Mesenchymal stem cell (in vitro differentiated cells and primary cell): ENCODE results near the gene FSD1L.

ENCODE experiments used
- DNase-seq: peaks from one replicate; pipeline ENCODE4 v3.0.0-alpha.2; 2013
- H2AFZ ChIP-seq: one replicate; pipeline ENCODE4 v1.6.1; 2013; ENCODE audit warnings: low read depth, mild to moderate bottlenecking, control low read depth, inconsistent platforms, low read length, moderate library complexity
- H2AK5ac ChIP-seq: 2 replicates; pipeline ENCODE4 v1.6.1; 2013; ENCODE audit warnings: low read length, moderate library complexity, mild to moderate bottlenecking, inconsistent platforms; ENCODE audit not compliant: severe bottlenecking
- H2BK120ac ChIP-seq: one replicate; pipeline ENCODE4 v1.6.1; 2013; ENCODE audit warnings: low read depth, mild to moderate bottlenecking, inconsistent platforms, low read length, moderate library complexity
- H2BK12ac ChIP-seq, 2 experiments: one replicate each; pipeline ENCODE4 v1.6.1; 2013; ENCODE audit warnings: inconsistent platforms in 2 of 2, low read length in 2 of 2, mild to moderate bottlenecking in 2 of 2, moderate library complexity in 2 of 2, control low read depth in 1 of 2
- H2BK15ac ChIP-seq: one replicate; pipeline ENCODE4 v1.6.1; 2013; ENCODE audit warnings: mild to moderate bottlenecking, low read depth, inconsistent platforms; ENCODE audit not compliant: poor library complexity, severe bottlenecking
- H2BK5ac ChIP-seq: 2 replicates; pipeline ENCODE4 v1.6.1; 2013; ENCODE audit warnings: low read depth, mild to moderate bottlenecking, low read length, control low read depth, inconsistent platforms; ENCODE audit not compliant: poor library complexity, severe bottlenecking
- H3K14ac ChIP-seq, 2 experiments: one replicate each; pipeline ENCODE4 v1.6.1; 2013; ENCODE audit warnings: inconsistent platforms in 2 of 2, low read length in 2 of 2, control low read depth in 1 of 2, mild to moderate bottlenecking in 1 of 2, moderate library complexity in 1 of 2
- H3K18ac ChIP-seq, 2 experiments: one replicate each; pipeline ENCODE4 v1.6.1; 2013; ENCODE audit warnings: inconsistent platforms in 2 of 2, low read length in 2 of 2, control low read depth in 1 of 2, low read depth in 1 of 2, mild to moderate bottlenecking in 1 of 2
- H3K23ac ChIP-seq, 2 experiments: one replicate each; pipeline ENCODE4 v1.6.1; 2013; ENCODE audit warnings: inconsistent platforms in 2 of 2, low read length in 2 of 2, mild to moderate bottlenecking in 2 of 2, moderate library complexity in 2 of 2, control low read depth in 1 of 2
- H3K27ac ChIP-seq: 2 replicates; pipeline ENCODE4 v1.5.1; 2013; ENCODE audit warnings: mild to moderate bottlenecking, moderate library complexity, low read length, control low read depth, inconsistent platforms; ENCODE audit not compliant: poor library complexity, severe bottlenecking
- H3K27me3 ChIP-seq, 2 experiments: 2 replicates each; pipeline versions ENCODE4 v1.6.1 to v1.7.0; 2013; ENCODE audit warnings: low read length in 2 of 2, mild to moderate bottlenecking in 2 of 2, moderate library complexity in 2 of 2, control low read depth in 1 of 2, inconsistent platforms in 1 of 2; ENCODE audit not compliant: control insufficient read depth in 1 of 2, insufficient read depth in 1 of 2
- H3K36me3 ChIP-seq, 2 experiments: 2 replicates each; pipeline versions ENCODE4 v1.6.1 to v1.7.0; 2013; ENCODE audit warnings: low read length in 2 of 2, control low read depth in 1 of 2, inconsistent platforms in 1 of 2, low read depth in 1 of 2, mild to moderate bottlenecking in 1 of 2; ENCODE audit not compliant: insufficient read depth in 2 of 2, control insufficient read depth in 1 of 2
- H3K4ac ChIP-seq, 2 experiments: one replicate each; pipeline ENCODE4 v1.6.1; 2013; ENCODE audit warnings: inconsistent platforms in 2 of 2, low read length in 2 of 2, mild to moderate bottlenecking in 2 of 2, moderate library complexity in 2 of 2, control low read depth in 1 of 2, low read depth in 1 of 2
- H3K4me1 ChIP-seq: 2 replicates; pipeline ENCODE4 v1.6.1; 2013; ENCODE audit warnings: low read depth, low read length, control low read depth; ENCODE audit not compliant: control insufficient read depth, insufficient read depth
- H3K4me2 ChIP-seq: 2 replicates; pipeline ENCODE4 v1.6.1; 2013; ENCODE audit warnings: low read length, mild to moderate bottlenecking, inconsistent platforms; ENCODE audit not compliant: poor library complexity, severe bottlenecking
- H3K4me3 ChIP-seq, 2 experiments: 2 replicates each; pipeline versions ENCODE4 v1.5.1 to v1.7.0; 2013; ENCODE audit warnings: low read length in 2 of 2, mild to moderate bottlenecking in 2 of 2, control low read depth in 1 of 2, low read depth in 1 of 2; ENCODE audit not compliant: insufficient read depth in 1 of 2
- H3K79me1 ChIP-seq: replicated peaks from 2 replicates; pipeline ENCODE4 v1.6.1; 2013; ENCODE audit warnings: mild to moderate bottlenecking, control low read depth, low read length, inconsistent platforms; ENCODE audit not compliant: poor library complexity, severe bottlenecking
- H3K9ac ChIP-seq: 2 replicates; pipeline ENCODE4 v1.7.0; 2013; ENCODE audit warnings: mild to moderate bottlenecking, low read length, moderate library complexity
- H3K9me3 ChIP-seq: 2 replicates; pipeline ENCODE4 v1.7.0; 2013; ENCODE audit warnings: mild to moderate bottlenecking, low read length; ENCODE audit not compliant: control insufficient read depth
- H4K8ac ChIP-seq: one replicate; pipeline ENCODE4 v1.6.1; 2013; ENCODE audit warnings: inconsistent platforms, mild to moderate bottlenecking, low read length, moderate library complexity
- H4K91ac ChIP-seq: one replicate; pipeline ENCODE4 v1.6.1; 2013; ENCODE audit warnings: mild to moderate bottlenecking, low read length, inconsistent platforms
- WGBS: methylation state at CpG from one replicate; pipeline ENCODE4 v1.1.7; 2013; ENCODE audit warnings: mixed read lengths; 5-methylcytosine and 5-hydroxymethylcytosine counted together

FSD1L gene

GRCh38 chr9:105484226-105484625 lies 36.4 kb downstream of the FSD1L start:
- Histone ChIP-seq H3K23ac (no peak overlapping the region), H4K91ac (no peak overlapping the region), H3K4me3 (no peak overlapping the region), H3K14ac (no peak overlapping the region), H2BK15ac (no peak overlapping the region), H3K27me3 (no peaks in the 10 kb centered on the region), H3K27ac (no peak overlapping the region), H3K36me3 (peaks cover 3 to 23% of the 10 kb centered on the region in 2 experiments), H3K9me3 (no peaks in the 10 kb centered on the region), H3K18ac (no peak overlapping the region), H2AK5ac (no peak overlapping the region), H2BK120ac (no peak overlapping the region), H3K9ac (no peak overlapping the region), H3K79me1 (peaks cover 3% of the 10 kb centered on the region), H3K4me2 (no peak overlapping the region), H2AFZ (no peak overlapping the region), H4K8ac (no peak overlapping the region), H3K4me1 (no peaks in the 10 kb centered on the region), H2BK5ac (no peak overlapping the region), H3K4ac (no peak overlapping the region), H2BK12ac (no peak overlapping the region)
- no peak for DNase-seq
- 86% methylated on average over 2 of the region's 2 CpGs for WGBS

GRCh38 chr9:105485131-105485530 lies 37.3 kb downstream of the FSD1L start:
- no peak for DNase-seq
- Histone ChIP-seq H3K9ac (no peak overlapping the region), H2AK5ac (no peak overlapping the region), H3K4ac (no peak overlapping the region), H3K27ac (no peak overlapping the region), H3K9me3 (no peaks in the 10 kb centered on the region), H3K18ac (no peak overlapping the region), H3K36me3 (peaks cover 3 to 23% of the 10 kb centered on the region in 2 experiments), H2BK120ac (no peak overlapping the region), H4K91ac (no peak overlapping the region), H3K4me1 (no peaks in the 10 kb centered on the region), H4K8ac (no peak overlapping the region), H3K79me1 (peaks cover 3% of the 10 kb centered on the region), H2BK12ac (no peak overlapping the region), H3K14ac (no peak overlapping the region), H2BK5ac (no peak overlapping the region), H2AFZ (no peak overlapping the region), H3K4me2 (no peak overlapping the region), H3K23ac (no peak overlapping the region), H3K27me3 (no peaks in the 10 kb centered on the region), H2BK15ac (no peak overlapping the region), H3K4me3 (no peak overlapping the region)

DNA sequence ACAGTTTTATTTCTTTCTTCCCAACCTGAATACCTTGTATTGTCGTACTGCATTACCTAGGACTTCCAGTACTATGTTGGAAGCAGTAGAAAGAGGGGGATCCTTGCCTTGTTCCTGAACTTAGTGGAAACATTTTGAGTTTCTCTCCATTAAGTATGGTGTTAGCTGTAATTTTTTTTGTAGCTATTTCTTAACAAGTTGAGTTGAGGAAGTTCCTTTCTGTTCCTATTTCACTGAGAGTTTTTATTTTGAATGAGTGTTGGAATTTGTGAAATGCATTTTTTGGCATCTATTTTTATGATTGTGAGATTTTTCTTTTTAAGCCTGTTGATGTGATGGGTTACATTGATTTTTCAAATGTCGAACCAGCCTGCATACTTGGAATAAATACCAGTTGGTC lies 49.0 kb downstream of the FSD1L start:
- DNase-seq: no peak
- H2BK5ac ChIP-seq: no peak overlapping the region
- H3K4ac ChIP-seq: no peak overlapping the region
- H3K18ac ChIP-seq: no peak overlapping the region
- H3K27me3 ChIP-seq: no peaks in the 10 kb centered on the region
- no peaks in the 10 kb centered on the region for H3K36me3 ChIP-seq
- no peak overlapping the region for H3K4me2 ChIP-seq
- no peak overlapping the region for H3K23ac ChIP-seq
- no peak overlapping the region for H2BK120ac ChIP-seq
- no peak overlapping the region for H2BK15ac ChIP-seq
- no peak overlapping the region for H3K9ac ChIP-seq
- H3K4me3 ChIP-seq: no peak overlapping the region
- no peak overlapping the region for H4K8ac ChIP-seq
- WGBS: 97% methylated on average over 2 of the region's 2 CpGs
- no peak overlapping the region for H2BK12ac ChIP-seq
- no peaks in the 10 kb centered on the region for H3K9me3 ChIP-seq
- H3K79me1 ChIP-seq: peaks cover 8% of the 10 kb centered on the region
- no peak overlapping the region for H4K91ac ChIP-seq
- H3K4me1 ChIP-seq: peaks cover 2% of the 10 kb centered on the region
- no peak overlapping the region for H3K14ac ChIP-seq
- H2AK5ac ChIP-seq: no peak overlapping the region
- H3K27ac ChIP-seq: no peak overlapping the region
- no peak overlapping the region for H2AFZ ChIP-seq

- Histone ChIP-seq H3K27ac (no peak overlapping the region), H3K23ac (no peak overlapping the region), H3K79me1 (peaks cover 8% of the 10 kb centered on the region), H3K36me3 (no peaks in the 10 kb centered on the region), H3K4me3 (no peak overlapping the region), H4K91ac (no peak overlapping the region), H3K18ac (no peak overlapping the region), H3K14ac (no peak overlapping the region), H3K4me2 (no peak overlapping the region), H4K8ac (no peak overlapping the region), H2AFZ (no peak overlapping the region), H2BK15ac (no peak overlapping the region), H3K4ac (no peak overlapping the region), H3K27me3 (no peaks in the 10 kb centered on the region), H3K4me1 (peaks cover 2% of the 10 kb centered on the region), H2BK120ac (no peak overlapping the region), H2AK5ac (no peak overlapping the region), H3K9ac (no peak overlapping the region), H2BK12ac (no peak overlapping the region), H2BK5ac (no peak overlapping the region), H3K9me3 (no peaks in the 10 kb centered on the region)
- DNase-seq: no peak
Measured at GRCh38 chr9:105497704-105498103, 49.9 kb downstream of the FSD1L start.
